ENCODE results near the gene RPL10A. TPM values are rescaled to one million over a fixed set of nuclear protein-coding genes. Genes with fewer than 3 reads are reported as not detected.

The RPL10A gene
- total and polyA plus RNA-seq, 3 donors from 2014 or later, result 305 to 768 (median 538) TPM

DNA sequence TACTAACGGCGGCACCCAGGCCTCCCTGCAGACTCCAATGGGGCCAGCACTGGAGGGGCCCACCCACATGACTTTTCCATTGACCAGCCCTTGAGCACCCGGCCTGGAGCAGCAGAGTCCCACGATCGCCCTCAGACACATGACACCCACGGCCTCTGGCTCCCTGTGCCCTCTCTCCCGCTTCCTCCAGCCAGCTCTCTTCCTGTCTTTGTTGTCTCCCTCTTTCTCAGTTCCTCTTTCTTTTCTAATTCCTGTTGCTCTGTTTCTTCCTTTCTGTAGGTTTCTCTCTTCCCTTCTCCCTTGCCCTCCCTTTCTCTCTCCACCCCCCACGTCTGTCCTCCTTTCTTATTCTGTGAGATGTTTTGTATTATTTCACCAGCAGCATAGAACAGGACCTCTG lies 42.1 kb upstream of the RPL10A start:
- 88 to 89% methylated on average over 8 of the region's 8 CpGs for WGBS, 2 donors
- TF ChIP-seq POLR2A (IDR thresholded peaks at IDR 0.05) (no peak), CTCF (IDR thresholded peaks at IDR 0.05) (no peak)
- Histone ChIP-seq H3K4me1 (no peaks in the 10 kb centered on the region), H3K4me3 (no peak overlapping the region), H3K9me3 (no peaks in the 10 kb centered on the region), H3K36me3 (ENCODE audit: low read depth, missing control alignments) (no peaks in the 10 kb centered on the region), H3K27me3 (no peaks in the 10 kb centered on the region), H3K27ac (no peak overlapping the region)
- DNase-seq, result peak; percentile 22
- intact Hi-C loops (cut with DNase I; ENCODE audit: low total_unique reads), result no loop called here

GRCh38 chr6:35427435-35427834 lies 40.8 kb upstream of the RPL10A start:
- H3K36me3 ChIP-seq (ENCODE audit: low read depth, missing control alignments), result no peaks in the 10 kb centered on the region
- H3K4me3 ChIP-seq, result no peak overlapping the region
- H3K9me3 ChIP-seq, result no peaks in the 10 kb centered on the region
- intact Hi-C loops (cut with DNase I; ENCODE audit: low total_unique reads), result no loop called here
- no peaks in the 10 kb centered on the region for H3K27me3 ChIP-seq
- TF ChIP-seq POLR2A (IDR thresholded peaks at IDR 0.05) (no peak), CTCF (IDR thresholded peaks at IDR 0.05) (no peak)
- DNase-seq, result no peak
- 97% methylated on average over 5 of the region's 5 CpGs; no CpG with 5 or more reads in 1 of the 2 donors for WGBS, 2 donors
- H3K4me1 ChIP-seq, result no peaks in the 10 kb centered on the region
- no peak overlapping the region for H3K27ac ChIP-seq

- DNase-seq, result no peak
- H3K27ac ChIP-seq, result no peak overlapping the region
- intact Hi-C loops (cut with DNase I; ENCODE audit: low total_unique reads), result no loop called here
- 76 to 80% methylated on average over 9 of the region's 9 CpGs for WGBS, 2 donors
- H3K9me3 ChIP-seq, result no peaks in the 10 kb centered on the region
- TF ChIP-seq POLR2A (IDR thresholded peaks at IDR 0.05) (no peak), CTCF (IDR thresholded peaks at IDR 0.05) (no peak)
- no peaks in the 10 kb centered on the region for H3K36me3 ChIP-seq (ENCODE audit: low read depth, missing control alignments)
- no peaks in the 10 kb centered on the region for H3K4me1 ChIP-seq
- H3K27me3 ChIP-seq, result no peaks in the 10 kb centered on the region
- H3K4me3 ChIP-seq, result no peak overlapping the region
These were observed 40.3 kb upstream of the RPL10A start for GRCh38 chr6:35427851-35428321.

DNA sequence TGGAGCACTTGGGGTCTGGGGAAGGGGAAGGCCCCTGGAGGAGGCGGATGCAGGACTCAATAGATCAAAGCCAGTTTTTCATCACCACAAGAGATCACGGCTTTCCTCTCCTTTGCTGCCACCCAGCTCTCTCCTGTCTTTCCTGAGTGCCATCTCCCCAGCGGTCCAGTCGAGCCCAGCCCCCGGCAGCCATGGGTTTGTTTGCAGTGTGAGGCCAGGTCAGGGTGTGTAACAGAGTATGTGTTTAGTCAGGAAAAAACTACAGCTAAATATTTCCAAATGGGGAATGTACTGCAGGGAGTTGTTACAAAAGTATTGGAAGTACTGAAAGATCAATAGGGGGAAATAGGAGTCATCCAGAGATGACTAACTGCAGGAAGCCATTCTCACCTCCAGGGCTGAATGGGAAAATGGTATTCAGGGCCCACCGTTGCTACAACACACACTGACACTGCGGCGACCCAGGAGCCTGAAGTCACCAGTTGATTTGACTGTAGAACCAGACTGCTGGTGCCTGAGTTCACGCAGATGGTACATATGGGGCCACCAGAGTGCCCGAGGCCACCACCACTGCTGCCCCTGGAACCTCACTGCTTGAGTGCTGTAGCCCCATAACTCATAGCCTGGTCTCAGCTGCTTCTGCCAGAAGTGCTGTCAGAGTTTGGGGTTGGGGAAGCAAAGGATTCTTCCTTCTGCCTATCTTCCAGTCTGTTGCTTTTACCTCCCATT lies 39.6 kb upstream of the RPL10A start:
- TF ChIP-seq POLR2A (IDR thresholded peaks at IDR 0.05) (no peak), CTCF (IDR thresholded peaks at IDR 0.05) (no peak)
- WGBS, 2 donors, result 83 to 87% methylated on average over 9 to 10 of the region's 10 CpGs
- H3K27ac ChIP-seq, result no peak overlapping the region
- no peaks in the 10 kb centered on the region for H3K27me3 ChIP-seq
- no peak for DNase-seq
- H3K4me3 ChIP-seq, result no peak overlapping the region
- no peaks in the 10 kb centered on the region for H3K9me3 ChIP-seq
- intact Hi-C loops (cut with DNase I; ENCODE audit: low total_unique reads), result no loop called here
- H3K36me3 ChIP-seq (ENCODE audit: low read depth, missing control alignments), result no peaks in the 10 kb centered on the region
- H3K4me1 ChIP-seq, result no peaks in the 10 kb centered on the region

- Histone ChIP-seq H3K27me3 (no peaks in the 10 kb centered on the region), H3K27ac (no peak overlapping the region), H3K4me3 (no peak overlapping the region), H3K36me3 (ENCODE audit: low read depth, missing control alignments) (no peaks in the 10 kb centered on the region), H3K9me3 (no peaks in the 10 kb centered on the region), H3K4me1 (no peaks in the 10 kb centered on the region)
- intact Hi-C loops (cut with DNase I; ENCODE audit: low total_unique reads), result no loop called here
- DNase-seq, result no peak
- 84 to 95% methylated on average over 2 of the region's 2 CpGs for WGBS, 2 donors
- no peak for TF ChIP-seq CTCF (IDR thresholded peaks at IDR 0.05)
- no peak for TF ChIP-seq POLR2A (IDR thresholded peaks at IDR 0.05)
These were observed 38.7 kb upstream of the RPL10A start for GRCh38 chr6:35429463-35429862.
